Measurements from ENCODE around the gene ANKRD16. TPM values are rescaled to one million over a fixed set of nuclear protein-coding genes. Genes with fewer than 3 reads are reported as not detected.

Gene ANKRD16
- total RNA-seq, 1 experiment from 2014 or later: 12.2 TPM

DNA sequence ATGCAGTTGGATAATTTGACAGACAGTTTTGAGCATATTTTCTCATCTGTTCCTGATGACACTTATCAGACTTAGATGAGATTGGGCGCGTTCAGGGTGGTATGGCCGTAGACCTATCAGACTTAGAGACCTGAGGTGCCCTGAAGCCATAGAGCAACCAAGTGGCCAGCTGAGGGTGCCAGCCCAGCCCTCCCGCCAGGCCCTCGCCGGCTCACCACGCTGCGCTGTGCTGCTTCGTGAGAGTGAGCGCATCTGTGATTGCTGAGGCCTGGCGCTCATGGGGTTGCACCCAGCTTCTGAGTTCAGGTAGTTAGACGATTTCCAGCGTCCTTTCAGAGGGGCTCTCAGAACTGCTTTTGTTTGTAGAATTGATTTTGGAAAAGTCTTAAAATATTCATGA is 10.6 kb upstream of the ANKRD16 start:
- Mint-ChIP-seq H3K4me3 (no peak overlapping the region), H3K36me3 (peaks cover 29% of the 10 kb centered on the region), H3K27ac (no peak overlapping the region), H3K4me1 (0 out of 2 replicates have a peak, but pooled peaks cover 3% of the 10 kb centered on the region), H3K9me3 (peaks cover 8% of the 10 kb centered on the region; the same call in 1 of the 2 replicates), H3K27me3 (ENCODE audit: low read depth) (no peaks in the 10 kb centered on the region)
- no peak for ATAC-seq
- TF ChIP-seq, protein P1, sequence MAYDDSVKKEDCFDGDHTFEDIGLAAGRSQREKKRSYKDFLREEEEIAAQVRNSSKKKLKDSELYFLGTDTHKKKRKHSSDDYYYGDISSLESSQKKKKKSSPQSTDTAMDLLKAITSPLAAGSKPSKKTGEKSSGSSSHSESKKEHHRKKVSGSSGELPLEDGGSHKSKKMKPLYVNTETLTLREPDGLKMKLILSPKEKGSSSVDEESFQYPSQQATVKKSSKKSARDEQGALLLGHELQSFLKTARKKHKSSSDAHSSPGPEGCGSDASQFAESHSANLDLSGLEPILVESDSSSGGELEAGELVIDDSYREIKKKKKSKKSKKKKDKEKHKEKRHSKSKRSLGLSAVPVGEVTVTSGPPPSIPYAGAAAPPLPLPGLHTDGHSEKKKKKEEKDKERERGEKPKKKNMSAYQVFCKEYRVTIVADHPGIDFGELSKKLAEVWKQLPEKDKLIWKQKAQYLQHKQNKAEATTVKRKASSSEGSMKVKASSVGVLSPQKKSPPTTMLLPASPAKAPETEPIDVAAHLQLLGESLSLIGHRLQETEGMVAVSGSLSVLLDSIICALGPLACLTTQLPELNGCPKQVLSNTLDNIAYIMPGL (CRISPR knock-in tag; IDR thresholded peaks at IDR 0.05): no peak
- TF ChIP-seq, protein P2, sequence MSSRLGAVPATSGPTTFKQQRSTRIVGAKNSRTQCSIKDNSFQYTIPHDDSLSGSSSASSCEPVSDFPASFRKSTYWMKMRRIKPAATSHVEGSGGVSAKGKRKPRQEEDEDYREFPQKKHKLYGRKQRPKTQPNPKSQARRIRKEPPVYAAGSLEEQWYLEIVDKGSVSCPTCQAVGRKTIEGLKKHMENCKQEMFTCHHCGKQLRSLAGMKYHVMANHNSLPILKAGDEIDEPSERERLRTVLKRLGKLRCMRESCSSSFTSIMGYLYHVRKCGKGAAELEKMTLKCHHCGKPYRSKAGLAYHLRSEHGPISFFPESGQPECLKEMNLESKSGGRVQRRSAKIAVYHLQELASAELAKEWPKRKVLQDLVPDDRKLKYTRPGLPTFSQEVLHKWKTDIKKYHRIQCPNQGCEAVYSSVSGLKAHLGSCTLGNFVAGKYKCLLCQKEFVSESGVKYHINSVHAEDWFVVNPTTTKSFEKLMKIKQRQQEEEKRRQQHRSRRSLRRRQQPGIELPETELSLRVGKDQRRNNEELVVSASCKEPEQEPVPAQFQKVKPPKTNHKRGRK (CRISPR knock-in tag; IDR thresholded peaks at IDR 0.05; ENCODE audit: borderline replicate concordance): no peak
- TF ChIP-seq, protein P3, sequence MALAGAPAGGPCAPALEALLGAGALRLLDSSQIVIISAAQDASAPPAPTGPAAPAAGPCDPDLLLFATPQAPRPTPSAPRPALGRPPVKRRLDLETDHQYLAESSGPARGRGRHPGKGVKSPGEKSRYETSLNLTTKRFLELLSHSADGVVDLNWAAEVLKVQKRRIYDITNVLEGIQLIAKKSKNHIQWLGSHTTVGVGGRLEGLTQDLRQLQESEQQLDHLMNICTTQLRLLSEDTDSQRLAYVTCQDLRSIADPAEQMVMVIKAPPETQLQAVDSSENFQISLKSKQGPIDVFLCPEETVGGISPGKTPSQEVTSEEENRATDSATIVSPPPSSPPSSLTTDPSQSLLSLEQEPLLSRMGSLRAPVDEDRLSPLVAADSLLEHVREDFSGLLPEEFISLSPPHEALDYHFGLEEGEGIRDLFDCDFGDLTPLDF (CRISPR knock-in tag; IDR thresholded peaks at IDR 0.05): no peak
- TF ChIP-seq, protein P4, sequence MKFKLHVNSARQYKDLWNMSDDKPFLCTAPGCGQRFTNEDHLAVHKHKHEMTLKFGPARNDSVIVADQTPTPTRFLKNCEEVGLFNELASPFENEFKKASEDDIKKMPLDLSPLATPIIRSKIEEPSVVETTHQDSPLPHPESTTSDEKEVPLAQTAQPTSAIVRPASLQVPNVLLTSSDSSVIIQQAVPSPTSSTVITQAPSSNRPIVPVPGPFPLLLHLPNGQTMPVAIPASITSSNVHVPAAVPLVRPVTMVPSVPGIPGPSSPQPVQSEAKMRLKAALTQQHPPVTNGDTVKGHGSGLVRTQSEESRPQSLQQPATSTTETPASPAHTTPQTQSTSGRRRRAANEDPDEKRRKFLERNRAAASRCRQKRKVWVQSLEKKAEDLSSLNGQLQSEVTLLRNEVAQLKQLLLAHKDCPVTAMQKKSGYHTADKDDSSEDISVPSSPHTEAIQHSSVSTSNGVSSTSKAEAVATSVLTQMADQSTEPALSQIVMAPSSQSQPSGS (CRISPR knock-in tag; IDR thresholded peaks at IDR 0.05; ENCODE audit: borderline replicate concordance, low read depth): no peak
- TF ChIP-seq, protein P5, sequence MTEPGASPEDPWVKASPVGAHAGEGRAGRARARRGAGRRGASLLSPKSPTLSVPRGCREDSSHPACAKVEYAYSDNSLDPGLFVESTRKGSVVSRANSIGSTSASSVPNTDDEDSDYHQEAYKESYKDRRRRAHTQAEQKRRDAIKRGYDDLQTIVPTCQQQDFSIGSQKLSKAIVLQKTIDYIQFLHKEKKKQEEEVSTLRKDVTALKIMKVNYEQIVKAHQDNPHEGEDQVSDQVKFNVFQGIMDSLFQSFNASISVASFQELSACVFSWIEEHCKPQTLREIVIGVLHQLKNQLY (CRISPR knock-in tag; IDR thresholded peaks at IDR 0.05): no peak
- TF ChIP-seq NR3C1 (CRISPR knock-in tag; conservative IDR thresholded peaks at IDR 0.05; ENCODE audit: low read depth) (no peak), NR1H2 (CRISPR knock-in tag; IDR thresholded peaks at IDR 0.05) (no peak)
- CTCF ChIA-PET: interaction anchor here (1.2 kb wide), 1 partner anchor 9 kb away, joined by 3 read pairs; no protein-coding TSS in a partner anchor
- POLR2A ChIA-PET: no interaction called here
- DNase-seq (ENCODE audit: low spot score): no peak

DNA sequence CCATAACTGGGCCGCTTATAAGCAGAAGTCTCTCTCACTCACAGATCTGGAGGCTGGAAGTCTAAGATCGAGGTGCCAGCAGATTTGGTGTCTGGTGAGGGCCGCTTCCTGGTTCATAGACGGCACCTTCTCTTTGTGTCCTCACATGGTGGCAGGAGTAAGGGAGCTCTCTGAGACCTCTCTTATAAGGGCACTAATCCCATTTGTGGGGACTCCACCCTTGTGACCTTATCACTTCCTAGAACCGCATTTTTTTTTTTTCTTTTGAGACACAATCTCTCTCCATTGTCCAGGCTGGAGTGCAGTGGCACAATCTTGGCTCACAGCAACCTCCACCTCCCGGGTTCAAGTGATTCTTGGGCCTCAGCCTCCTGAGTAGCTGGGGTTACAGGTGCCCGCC is 8.5 kb upstream of the ANKRD16 start:
- ChIA-PET POLR2A (no interaction called here), CTCF (no interaction called here)
- Mint-ChIP-seq H3K9me3 (peaks cover 8% of the 10 kb centered on the region; the same call in 1 of the 2 replicates), H3K27ac (no peak overlapping the region), H3K27me3 (ENCODE audit: low read depth) (no peaks in the 10 kb centered on the region), H3K4me3 (no peak overlapping the region), H3K4me1 (0 out of 2 replicates have a peak, but pooled peaks cover 3% of the 10 kb centered on the region), H3K36me3 (peaks cover 34% of the 10 kb centered on the region)
- no peak for ATAC-seq
- no peak for DNase-seq (ENCODE audit: low spot score)
- TF ChIP-seq, protein P1 (CRISPR knock-in tag; IDR thresholded peaks at IDR 0.05): no peak
- TF ChIP-seq, protein P6, sequence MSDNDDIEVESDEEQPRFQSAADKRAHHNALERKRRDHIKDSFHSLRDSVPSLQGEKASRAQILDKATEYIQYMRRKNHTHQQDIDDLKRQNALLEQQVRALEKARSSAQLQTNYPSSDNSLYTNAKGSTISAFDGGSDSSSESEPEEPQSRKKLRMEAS (CRISPR knock-in tag; IDR thresholded peaks at IDR 0.05): no peak
- TF ChIP-seq, protein P7, sequence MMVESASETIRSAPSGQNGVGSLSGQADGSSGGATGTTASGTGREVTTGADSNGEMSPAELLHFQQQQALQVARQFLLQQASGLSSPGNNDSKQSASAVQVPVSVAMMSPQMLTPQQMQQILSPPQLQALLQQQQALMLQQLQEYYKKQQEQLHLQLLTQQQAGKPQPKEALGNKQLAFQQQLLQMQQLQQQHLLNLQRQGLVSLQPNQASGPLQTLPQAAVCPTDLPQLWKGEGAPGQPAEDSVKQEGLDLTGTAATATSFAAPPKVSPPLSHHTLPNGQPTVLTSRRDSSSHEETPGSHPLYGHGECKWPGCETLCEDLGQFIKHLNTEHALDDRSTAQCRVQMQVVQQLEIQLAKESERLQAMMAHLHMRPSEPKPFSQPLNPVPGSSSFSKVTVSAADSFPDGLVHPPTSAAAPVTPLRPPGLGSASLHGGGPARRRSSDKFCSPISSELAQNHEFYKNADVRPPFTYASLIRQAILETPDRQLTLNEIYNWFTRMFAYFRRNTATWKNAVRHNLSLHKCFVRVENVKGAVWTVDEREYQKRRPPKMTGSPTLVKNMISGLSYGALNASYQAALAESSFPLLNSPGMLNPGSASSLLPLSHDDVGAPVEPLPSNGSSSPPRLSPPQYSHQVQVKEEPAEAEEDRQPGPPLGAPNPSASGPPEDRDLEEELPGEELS (CRISPR knock-in tag; IDR thresholded peaks at IDR 0.05): no peak
- TF ChIP-seq ESRRA (CRISPR knock-in tag; IDR thresholded peaks at IDR 0.05; ENCODE audit: borderline replicate concordance) (no peak), FOXK1 (CRISPR knock-in tag; IDR thresholded peaks at IDR 0.05) (no peak)
- TF ChIP-seq, protein P8, sequence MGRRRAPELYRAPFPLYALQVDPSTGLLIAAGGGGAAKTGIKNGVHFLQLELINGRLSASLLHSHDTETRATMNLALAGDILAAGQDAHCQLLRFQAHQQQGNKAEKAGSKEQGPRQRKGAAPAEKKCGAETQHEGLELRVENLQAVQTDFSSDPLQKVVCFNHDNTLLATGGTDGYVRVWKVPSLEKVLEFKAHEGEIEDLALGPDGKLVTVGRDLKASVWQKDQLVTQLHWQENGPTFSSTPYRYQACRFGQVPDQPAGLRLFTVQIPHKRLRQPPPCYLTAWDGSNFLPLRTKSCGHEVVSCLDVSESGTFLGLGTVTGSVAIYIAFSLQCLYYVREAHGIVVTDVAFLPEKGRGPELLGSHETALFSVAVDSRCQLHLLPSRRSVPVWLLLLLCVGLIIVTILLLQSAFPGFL (CRISPR knock-in tag; IDR thresholded peaks at IDR 0.05; ENCODE audit: borderline replicate concordance): no peak
- TF ChIP-seq, protein P9, sequence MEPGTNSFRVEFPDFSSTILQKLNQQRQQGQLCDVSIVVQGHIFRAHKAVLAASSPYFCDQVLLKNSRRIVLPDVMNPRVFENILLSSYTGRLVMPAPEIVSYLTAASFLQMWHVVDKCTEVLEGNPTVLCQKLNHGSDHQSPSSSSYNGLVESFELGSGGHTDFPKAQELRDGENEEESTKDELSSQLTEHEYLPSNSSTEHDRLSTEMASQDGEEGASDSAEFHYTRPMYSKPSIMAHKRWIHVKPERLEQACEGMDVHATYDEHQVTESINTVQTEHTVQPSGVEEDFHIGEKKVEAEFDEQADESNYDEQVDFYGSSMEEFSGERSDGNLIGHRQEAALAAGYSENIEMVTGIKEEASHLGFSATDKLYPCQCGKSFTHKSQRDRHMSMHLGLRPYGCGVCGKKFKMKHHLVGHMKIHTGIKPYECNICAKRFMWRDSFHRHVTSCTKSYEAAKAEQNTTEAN (CRISPR knock-in tag; IDR thresholded peaks at IDR 0.05): no peak
- TF ChIP-seq, protein P10, sequence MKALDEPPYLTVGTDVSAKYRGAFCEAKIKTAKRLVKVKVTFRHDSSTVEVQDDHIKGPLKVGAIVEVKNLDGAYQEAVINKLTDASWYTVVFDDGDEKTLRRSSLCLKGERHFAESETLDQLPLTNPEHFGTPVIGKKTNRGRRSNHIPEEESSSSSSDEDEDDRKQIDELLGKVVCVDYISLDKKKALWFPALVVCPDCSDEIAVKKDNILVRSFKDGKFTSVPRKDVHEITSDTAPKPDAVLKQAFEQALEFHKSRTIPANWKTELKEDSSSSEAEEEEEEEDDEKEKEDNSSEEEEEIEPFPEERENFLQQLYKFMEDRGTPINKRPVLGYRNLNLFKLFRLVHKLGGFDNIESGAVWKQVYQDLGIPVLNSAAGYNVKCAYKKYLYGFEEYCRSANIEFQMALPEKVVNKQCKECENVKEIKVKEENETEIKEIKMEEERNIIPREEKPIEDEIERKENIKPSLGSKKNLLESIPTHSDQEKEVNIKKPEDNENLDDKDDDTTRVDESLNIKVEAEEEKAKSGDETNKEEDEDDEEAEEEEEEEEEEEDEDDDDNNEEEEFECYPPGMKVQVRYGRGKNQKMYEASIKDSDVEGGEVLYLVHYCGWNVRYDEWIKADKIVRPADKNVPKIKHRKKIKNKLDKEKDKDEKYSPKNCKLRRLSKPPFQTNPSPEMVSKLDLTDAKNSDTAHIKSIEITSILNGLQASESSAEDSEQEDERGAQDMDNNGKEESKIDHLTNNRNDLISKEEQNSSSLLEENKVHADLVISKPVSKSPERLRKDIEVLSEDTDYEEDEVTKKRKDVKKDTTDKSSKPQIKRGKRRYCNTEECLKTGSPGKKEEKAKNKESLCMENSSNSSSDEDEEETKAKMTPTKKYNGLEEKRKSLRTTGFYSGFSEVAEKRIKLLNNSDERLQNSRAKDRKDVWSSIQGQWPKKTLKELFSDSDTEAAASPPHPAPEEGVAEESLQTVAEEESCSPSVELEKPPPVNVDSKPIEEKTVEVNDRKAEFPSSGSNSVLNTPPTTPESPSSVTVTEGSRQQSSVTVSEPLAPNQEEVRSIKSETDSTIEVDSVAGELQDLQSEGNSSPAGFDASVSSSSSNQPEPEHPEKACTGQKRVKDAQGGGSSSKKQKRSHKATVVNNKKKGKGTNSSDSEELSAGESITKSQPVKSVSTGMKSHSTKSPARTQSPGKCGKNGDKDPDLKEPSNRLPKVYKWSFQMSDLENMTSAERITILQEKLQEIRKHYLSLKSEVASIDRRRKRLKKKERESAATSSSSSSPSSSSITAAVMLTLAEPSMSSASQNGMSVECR (CRISPR knock-in tag; IDR thresholded peaks at IDR 0.05; ENCODE audit: borderline replicate concordance): no peak

Measured in WTC11 (cell line).